Inferior parietal cortex (tissue), 1 donor: Measurements from ENCODE around the gene DUSP2.

Experiments used
- DNase-seq: peaks from one replicate; pipeline ENCODE4 v3.0.0-alpha.2; 2016; ENCODE audit errors: extremely low spot score

The DUSP2 gene, protein sequence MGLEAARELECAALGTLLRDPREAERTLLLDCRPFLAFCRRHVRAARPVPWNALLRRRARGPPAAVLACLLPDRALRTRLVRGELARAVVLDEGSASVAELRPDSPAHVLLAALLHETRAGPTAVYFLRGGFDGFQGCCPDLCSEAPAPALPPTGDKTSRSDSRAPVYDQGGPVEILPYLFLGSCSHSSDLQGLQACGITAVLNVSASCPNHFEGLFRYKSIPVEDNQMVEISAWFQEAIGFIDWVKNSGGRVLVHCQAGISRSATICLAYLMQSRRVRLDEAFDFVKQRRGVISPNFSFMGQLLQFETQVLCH

DNA sequence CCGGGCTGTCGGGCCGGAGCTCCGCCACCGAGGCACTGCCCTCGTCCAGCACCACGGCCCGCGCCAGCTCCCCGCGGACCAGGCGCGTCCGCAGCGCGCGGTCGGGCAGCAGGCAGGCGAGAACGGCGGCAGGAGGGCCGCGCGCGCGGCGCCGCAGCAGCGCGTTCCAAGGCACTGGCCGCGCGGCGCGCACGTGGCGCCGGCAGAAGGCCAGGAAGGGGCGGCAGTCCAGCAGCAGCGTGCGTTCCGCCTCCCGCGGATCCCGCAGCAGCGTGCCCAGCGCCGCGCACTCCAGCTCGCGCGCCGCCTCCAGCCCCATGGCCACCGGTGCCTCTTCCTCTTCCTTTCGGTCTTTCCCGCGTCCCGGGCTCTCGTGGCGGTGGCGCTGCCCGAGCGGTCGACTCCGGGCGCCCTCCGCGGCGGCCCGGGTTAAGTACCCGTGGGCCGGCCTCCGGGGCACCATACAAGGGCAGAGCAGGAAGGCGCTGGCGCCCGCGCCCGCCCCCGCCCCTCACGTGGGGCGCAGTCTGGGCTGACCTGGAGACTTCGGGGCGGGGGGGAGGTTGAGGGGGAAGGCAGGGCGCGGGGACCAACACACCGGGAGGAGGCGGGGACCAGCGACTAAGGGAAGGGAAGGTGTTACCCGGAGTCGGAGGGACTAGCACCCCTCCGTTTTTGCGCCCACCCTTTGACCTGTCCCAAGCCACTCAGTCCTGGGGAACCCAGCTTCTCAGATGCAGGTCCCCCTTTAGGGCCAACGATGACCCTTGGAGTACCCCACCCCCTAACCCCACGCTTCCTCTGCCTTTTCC, at the start of gene DUSP2:
DUSP2 (minus strand) TSS at position 405 of the 812 bp plus-strand sequence; CDS start at position 319, 86 bp downstream.
- peak; percentile 45 for DNase-seq

DNA sequence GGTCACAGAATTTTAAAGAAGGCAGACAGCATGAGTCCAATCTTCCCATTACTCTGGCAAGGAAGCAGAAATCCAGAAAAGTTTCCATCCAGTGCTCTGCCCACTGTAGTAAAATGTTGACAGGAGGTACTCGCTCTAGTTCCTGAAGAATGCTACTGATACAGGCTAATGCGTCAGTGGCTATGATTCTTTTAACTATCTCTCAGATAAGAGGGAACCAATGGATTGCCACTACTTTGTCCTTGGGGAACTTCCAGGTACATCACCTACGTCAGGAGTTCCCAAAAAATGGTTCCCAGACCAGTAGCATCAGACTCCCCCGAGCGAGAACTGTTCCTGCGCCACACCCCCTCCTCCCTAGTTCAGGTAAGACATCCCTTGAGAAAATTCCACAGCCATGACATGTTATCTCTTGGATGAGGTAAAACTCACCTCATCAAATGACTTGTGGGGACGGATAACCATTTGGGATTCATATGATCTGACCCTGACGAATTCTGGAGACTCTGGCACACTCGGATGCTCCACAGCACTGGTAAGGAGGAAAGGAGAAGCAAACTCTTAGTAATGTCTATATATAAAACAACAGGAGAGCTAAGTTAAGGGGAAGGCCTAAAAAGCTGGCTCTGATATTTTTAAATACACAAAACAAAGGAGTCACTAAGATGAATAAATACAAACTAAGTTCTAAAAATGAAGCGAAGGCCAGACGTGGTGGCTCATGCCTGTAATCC, 46.9 kb upstream of the DUSP2 start:
- DNase-seq, result no peak

- no peak for DNase-seq
These were observed 43.7 kb upstream of the DUSP2 start for GRCh38 chr2:96188821-96189526.

- no peak for DNase-seq
These were observed 41.3 kb upstream of the DUSP2 start for GRCh38 chr2:96186562-96186961.

DNA sequence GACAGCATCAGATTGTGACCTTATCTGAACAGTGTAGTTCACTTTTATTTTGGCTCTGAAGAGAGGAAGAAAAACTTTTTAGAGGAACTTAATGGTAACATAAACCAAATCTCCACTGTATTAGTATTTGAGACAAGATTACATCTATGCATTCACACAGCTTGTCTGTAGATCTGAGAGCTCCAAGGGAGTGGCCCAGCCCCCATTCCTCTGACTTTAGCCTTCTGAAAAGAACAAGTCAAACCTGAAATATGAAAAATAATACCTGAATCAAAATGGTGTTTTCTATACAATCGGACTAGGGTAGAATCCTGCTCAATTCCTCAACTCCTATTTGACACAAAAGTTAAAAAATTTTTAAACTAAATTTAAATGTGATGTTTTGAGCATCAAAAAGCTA, 40.3 kb upstream of the DUSP2 start:
- DNase-seq, result no peak

- no peak for DNase-seq
These were observed 39.7 kb upstream of the DUSP2 start for GRCh38 chr2:96184989-96185388.

DNA sequence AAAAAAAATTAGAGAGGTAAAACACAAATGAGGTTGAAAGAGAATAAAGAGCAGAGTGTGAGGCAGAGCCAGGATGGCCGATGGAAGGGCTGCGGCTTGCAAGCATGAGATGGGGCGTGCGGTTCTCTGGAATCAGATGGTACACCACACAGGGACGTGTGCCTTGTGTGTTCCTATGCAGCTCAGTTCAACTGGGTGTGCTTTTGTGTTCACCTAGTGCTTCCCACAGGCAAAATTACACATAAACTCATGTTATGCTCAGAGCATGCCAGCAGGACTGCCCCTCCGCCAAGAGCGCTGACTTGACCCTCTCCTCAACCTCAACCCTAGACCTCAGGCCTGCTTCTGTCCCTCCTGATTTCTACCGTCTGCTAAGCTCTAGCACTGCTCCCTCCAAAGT, 38.9 kb upstream of the DUSP2 start:
- no peak for DNase-seq

GRCh38 chr2:96181529-96181928, 36.3 kb upstream of the DUSP2 start:
- DNase-seq, result no peak

GRCh38 chr2:96180521-96180920, 35.3 kb upstream of the DUSP2 start:
- no peak for DNase-seq

GRCh38 chr2:96180002-96180401, 34.8 kb upstream of the DUSP2 start:
- no peak for DNase-seq

GRCh38 chr2:96176661-96177060, 31.4 kb upstream of the DUSP2 start:
- DNase-seq, result no peak

GRCh38 chr2:96175951-96176350, 30.7 kb upstream of the DUSP2 start:
- DNase-seq, result no peak

DNA sequence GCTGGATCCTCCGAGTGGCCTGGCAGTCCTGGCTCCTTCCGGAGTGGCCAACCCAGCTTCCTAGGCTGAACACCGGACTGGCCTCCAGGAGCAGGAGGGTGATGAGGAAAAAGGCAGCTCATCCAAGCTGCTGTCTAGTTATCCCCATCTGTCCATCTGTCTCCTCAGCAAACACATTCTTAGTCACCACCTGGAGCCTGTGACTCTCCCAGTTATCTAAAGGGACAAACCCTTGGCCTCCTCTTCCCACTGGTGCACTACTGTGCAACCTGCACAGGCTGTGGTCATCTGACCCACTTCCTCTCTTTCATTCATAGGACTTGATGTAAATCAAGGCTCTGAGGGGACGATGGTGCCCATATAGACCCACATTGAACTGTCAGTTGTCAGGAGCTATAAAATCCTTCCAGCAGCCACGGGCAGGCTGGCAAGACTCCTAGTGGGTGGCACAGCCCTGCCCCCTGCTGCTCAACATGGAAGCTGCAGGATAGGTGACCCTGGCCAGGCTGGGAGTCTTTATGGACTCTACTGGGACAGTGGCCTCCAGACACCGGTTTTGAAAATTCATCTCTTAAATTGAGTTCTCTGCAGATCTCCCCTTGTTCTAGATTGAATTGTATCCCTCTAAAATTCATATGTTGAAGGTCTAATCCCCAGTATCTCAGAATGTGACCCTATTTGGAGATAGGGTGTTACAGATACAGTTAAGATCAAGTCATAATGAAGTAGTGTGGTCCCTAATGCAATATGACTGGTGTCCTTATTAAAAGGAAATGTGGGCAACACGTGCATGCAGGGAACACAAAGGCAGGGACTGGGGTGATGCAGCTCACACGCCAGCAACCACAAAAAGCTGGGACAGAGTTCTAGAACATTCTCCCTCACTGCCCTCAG, 29.3 kb upstream of the DUSP2 start:
- DNase-seq, result peak; percentile 86

DNA sequence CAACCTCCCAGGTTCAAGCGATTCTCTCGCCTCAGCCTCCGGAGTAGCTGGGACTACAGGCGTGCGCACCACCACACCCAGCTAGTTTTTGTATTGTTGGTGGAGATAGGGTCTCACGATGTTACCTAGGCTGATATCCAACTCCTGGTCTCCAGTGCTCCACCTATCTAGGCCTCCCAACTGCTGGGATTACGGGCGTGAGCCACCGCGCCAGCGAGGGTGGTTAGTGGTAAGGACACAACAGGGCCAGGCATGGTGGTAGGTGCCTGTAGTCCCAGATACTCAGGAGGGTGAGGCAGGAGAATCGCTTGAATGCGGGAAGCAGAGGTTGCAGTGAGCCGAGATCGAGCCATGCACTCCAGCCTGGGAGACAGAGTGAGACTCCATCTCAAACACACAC, 26.6 kb upstream of the DUSP2 start:
- DNase-seq, result no peak

DNA sequence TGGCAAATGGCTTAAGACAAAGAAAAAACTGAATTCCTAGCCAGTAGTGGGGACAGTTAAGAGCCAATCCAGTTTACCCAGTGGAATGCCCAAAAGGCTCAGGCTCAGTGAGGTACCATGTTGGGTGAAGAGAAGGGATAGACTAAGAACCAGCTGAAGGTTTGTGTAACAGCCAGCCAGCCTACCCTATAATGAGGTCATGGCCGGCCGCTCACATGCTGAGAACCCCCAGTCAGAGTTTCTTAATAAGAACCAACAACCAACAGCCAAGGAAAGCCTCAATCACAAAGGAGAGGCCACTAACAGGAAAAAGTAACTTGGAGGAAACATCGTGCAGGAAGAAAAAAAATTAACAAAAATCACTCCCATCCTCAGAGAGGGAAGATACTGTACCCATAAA, 25.4 kb upstream of the DUSP2 start:
- DNase-seq, result no peak

- no peak for DNase-seq
These were observed 24.7 kb upstream of the DUSP2 start for GRCh38 chr2:96169868-96170507.

GRCh38 chr2:96167407-96168013, 22.3 kb upstream of the DUSP2 start:
- no peak for DNase-seq

DNA sequence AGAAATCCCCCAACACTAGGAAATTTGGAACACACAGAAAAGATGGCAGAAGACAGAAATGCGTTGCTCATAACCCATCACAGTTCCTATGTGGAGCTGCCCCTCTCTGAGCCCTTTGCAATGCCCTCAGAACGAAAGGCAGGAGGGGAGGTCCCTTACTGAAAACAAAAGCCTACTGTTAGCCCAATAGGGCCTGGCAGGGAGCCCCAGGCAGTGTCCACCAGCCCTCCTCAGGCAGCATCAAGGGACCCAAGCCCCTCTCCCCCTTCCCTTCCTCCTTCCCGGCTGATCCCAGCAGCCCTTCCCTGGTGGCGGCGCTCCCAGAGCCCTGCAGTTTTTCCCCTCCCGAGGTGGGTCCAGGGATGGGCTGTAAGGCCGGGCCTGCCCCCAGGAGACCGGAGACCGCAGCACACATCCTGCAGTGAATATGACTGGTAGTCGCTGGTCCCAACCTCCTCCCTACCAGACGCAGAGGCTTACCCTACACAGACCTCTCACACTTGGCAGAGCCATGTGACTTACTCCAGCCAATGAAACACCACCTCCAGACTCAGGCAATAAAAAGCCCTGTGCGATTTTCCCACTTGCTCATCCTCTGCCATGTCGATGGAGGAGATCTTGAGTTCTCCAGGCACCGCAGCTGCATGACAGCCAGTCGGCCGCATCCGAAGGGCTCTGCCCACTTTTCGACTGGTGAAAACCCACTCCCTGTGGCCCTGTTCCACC, 19.4 kb upstream of the DUSP2 start:
- DNase-seq, result peak; percentile 71

DNA sequence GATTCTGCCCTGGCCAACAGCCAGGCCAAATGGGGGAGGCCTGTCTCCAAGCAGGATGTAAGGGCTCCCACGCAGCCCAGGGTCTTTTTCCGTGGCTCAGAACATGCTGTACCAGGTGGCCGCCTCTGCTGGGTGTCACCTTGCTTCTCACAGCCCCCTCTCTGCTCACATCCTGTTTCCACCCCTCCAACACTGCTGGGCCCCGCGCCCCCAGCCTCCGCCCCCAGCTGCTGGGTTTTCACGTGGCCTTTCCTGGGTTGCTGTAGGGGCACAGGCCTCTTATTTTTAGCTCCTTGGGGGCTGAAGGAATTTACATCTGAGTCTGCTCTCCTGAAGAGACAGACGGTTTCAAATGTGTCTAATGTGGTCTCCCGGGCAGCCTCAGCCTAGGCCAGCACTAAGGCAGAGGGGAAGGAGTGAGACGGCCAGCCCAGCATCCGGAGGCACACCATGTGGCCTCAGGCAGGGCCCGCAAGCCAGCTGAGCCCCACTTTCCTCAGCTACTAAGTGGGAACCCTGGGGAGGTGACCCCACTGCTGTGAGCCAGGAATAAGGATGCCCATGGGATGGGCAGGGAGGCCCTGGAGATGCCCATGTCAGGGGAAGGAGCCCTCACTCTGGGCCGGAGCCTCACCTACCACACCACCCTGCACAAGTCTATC, 18.7 kb upstream of the DUSP2 start:
- DNase-seq, result no peak
